NCI-H2171 (cell line): ENCODE results near the gene HGFAC.

Experiments
- DNase-seq: peaks from one replicate; lab custom pipeline; 2025; lab: John Stamatoyannopoulos, UW

HGFAC gene

DNA sequence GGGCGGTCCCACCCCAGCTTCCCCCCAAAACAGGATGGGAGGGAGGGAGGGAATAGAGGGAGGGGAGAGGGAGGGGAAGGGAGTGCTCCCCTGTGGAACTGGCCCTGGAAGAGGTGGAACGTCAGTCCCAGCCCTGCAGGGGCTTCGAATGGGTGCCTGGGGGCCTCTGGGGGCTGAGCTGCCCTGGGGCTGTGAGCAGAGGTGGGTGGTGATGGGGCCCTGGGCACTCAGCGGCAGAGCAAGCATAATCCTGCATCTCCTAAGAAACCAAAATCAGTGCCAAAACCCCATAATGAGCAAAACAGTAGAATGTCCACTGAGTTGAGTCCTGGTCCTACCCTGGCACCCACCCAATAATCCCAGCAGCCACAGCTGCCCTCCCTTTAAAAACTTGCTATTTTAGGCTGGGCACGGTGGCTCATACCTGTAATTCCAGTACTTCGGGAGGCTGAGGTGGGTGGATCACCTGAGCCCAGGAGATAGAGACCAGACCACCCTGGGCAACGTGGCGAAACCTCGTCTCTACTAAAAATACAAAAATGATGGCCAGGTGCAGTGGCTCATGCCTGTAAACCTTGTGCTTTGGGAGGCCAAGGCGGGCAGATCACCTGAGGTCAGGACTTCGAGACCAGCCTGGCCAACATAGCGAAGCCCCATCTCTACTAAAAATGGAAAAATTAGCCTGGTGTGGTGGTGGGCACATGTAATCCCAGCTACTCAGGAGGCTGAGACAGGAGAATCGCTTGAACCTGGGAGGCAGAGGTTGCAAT lies 32.4 kb downstream of the HGFAC start:
- no peak for DNase-seq

DNA sequence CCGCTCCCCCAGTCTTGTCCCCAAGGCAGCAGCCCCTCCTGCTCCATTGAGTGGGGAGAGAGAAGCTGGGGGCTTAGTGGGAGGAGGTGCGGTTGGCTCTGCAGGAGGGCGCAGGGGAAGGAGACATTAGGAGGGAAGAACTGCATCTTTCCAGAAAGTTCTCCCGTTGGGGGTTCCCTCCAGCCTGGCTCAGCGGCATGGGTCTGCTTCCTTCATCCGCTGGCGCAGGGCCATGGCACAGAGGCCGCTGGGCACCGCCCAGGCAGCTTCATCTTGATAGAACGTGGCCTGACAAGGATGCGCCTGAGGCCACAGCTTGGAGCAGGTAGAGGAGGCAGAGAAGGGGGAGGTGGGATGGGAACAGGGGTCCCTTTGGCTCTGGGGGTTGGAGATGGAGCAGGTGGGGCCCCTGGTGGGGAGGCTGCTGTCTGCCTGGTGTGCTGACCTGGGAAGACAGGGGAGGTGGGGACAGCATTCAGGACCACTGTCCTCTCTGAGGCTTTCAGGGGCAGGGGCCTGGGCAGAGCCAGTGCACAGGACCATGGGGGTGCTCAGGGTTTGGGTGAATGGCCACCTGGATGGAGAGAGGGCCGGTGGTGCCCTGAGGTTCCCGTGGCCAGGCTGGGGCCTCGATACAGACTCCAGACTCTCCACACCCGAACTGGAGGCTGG lies 33.4 kb downstream of the HGFAC start:
- DNase-seq: no peak

GRCh38 chr4:3475713-3476260 lies 34.0 kb downstream of the HGFAC start:
- no peak for DNase-seq

GRCh38 chr4:3476341-3476747 lies 34.6 kb downstream of the HGFAC start:
- DNase-seq: no peak

GRCh38 chr4:3476936-3477749 lies 35.4 kb downstream of the HGFAC start:
- no peak for DNase-seq

DNA sequence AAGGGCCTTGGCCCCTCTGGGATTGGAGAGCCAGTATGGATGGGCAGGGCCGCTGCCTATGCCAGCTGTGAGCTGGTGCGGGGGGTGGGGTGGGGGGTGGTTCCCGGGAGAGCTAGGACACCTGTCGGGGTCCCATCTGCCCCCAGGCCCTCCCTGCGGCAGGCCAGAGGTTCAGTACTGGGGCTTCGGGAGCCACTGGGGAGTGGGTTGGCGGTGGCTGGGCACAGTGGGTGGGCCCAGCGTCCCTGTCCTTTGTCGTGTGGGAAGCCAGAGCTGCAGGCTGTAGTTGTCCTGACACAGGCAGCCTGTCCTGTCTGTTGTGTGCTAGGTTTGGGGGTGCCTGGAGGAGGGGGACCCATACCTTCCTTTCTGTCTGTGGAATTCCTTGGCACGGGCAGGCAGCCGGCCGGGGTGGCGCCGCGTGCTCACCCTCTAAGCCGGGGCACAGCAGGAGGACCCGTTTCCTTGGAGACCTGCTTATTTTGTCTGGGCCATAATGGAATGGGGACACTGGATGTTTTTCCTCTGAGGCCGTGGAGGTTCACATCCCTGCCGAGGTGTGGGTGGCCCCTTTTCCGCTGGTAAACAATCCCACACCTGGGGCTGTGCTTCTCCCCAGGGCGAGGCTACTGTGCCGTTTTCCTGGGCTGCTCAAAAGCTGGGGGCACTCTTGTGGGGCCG lies 36.1 kb downstream of the HGFAC start:
- no peak for DNase-seq

DNA sequence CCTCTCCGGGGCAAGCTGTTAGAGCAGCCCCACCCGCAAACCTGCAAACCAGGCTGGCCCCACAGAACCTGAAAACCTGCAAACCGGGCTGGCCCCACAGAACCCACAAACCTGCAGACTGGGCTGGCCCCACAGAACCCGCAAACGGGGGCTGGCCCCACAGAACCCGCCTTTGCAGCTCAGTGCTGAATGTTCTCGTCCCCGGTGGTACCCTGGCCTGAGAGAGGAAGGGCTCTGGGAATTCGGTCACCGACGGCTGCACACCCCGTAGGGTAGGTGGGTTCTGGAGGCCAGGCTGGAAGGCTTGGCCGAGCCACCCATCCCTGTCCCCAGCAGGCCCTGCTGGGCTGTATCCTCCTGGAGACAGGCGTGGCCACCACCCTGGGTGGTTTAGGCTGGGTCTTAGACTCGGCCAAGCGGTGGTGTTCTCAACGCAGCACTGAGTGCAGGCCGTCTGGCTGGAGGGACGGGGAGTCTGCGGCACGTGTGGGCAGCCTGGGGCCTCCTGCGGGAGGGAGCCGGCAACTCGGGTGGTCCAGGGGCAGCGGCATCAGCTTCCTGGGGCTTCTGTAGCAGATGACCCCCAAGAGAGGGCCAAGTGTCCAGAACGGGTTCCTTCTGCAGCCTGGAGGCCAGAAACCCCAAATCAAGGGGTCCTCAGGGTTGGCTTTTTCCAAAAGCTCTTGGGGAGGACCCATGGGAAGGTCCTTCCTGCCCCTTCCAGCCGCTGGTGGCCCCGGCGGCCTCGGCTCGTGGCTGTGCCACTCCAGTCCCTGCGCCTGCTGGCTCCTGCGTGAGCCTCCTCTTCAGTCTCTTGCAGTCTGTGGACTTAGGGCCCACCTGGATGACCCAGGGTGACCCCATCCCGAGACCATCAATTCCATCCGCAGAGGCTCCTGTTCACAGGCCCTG lies 36.9 kb downstream of the HGFAC start:
- DNase-seq: no peak

- DNase-seq: no peak
Measured at GRCh38 chr4:3479358-3480101, 37.8 kb downstream of the HGFAC start.

DNA sequence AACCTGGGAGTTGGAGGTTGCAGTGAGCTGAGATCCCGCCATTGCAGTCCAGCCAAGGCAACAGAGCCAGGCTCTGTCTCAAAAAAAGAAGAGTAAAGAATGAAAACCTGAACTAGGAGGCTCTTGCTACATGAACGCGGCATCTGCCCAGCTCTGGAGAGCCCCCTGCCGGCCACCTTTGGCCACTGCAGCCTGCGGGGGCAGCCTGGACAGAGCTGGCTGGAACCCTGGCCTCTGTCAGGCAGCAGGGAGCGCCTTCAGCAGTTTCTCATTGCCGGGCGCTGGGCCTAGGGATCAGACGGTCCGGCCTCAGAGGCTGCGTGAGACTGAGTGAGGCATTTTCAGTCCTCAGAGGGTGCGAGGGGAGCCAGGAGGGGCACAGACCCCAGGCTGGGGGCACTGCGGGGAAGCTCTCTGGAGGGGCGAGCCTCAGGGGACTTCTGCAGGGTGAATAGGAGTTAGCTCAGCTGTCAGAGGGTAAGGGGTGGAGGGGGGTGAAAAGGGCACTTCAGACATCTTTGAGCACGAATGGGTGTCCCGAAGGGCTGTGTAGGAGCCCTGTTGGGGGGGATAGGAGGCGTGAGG lies 38.9 kb downstream of the HGFAC start:
- no peak for DNase-seq

- DNase-seq: no peak
Measured at GRCh38 chr4:3481113-3481531, 39.4 kb downstream of the HGFAC start.

DNA sequence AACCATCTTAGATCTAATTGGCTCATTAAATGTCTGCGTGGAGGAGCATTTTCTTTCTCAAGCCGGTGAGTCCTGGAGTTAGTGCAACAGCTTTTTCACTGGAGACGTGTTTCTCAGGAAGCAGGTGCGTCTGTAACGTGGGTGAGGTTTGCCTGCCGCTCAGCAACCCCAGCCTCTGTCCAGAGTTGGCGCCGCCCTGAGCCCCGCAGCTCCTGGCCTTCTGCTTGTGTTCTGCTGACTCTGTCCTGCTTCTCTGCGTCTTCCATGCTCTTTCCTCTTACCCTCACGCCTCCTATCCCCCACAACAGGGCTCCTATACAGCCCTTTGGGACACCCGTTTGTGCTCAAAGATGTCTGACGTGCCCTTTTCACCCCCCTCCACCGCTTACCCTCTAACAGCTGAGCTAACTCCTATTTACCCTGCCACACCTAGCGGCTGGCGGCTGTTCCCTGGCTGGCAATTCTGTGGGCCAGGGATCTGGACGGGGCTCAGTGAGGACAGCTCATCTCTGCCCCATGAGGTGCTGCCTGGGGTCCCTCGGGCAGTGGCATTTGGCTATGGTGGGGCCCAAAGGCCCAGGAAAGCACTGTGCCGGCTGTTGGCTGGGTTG lies 40.1 kb downstream of the HGFAC start:
- no peak for DNase-seq

- no peak for DNase-seq
Measured at GRCh38 chr4:3482707-3483106, 40.9 kb downstream of the HGFAC start.

DNA sequence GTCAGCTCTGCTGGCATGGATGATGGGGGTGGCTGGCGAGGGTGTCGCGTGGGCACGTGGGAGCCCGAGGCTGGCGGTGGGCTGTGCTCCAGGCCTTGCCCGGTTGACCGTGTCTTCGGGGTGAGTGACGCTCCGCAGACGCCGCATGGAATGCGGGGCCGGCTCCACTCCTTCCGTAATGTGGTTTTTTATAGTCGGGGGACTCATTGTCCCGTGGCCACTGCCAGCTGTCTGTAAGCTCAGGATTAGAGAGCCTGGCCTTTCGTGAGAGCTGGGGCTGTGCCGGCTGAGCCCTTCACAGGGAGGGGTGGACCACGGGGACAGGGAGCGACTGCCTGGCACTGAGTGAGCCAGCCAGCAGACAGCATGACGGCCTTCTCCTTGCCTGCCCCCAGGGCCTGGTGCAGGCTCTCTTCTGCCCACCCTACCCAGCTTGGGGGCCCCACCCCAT lies 41.7 kb downstream of the HGFAC start:
- DNase-seq: no peak

DNA sequence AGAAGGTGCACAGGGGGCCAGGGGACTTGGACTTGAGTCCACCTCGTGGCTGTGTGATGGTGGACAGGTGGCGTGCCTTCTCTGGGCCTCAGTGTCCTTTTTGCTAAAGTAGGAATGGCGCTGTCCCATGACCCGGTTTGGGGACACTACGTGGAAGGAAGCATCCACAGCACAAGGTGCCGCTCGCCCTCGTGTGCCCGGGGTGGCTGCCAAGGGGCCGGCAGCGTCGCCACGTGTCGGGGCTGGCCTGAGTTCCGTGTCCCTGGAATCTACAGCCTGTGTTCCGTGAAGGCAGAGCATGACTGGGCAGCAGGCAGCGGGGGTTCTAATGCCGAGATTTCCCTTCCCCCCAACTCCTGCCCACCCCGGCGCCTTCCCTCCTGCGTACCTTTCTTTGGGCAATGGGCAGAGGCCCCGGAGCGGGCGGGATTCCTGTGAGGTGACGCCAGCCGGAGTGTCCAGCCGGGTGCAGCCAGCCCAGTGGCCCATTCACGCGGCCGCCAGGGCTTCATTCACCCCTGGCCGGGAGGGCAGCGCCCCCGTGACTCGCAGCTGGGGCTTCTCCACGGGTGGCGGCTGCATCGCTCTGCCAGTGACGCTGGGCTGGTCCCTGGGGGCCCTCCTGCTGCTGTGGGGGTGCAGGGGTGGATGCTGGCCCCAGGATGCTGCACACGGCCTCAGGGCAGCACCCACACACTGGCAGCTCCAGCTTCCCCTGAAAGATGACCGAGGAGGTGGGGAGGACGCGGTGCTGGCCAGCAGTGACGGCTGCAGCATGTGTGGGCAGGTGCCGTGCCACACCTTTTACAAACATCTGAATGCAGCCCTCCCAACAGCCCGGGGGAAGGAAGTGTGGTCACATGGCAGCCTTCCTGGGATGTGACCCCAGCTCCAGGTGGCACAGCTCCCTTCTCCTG lies 42.5 kb downstream of the HGFAC start:
- no peak for DNase-seq

DNA sequence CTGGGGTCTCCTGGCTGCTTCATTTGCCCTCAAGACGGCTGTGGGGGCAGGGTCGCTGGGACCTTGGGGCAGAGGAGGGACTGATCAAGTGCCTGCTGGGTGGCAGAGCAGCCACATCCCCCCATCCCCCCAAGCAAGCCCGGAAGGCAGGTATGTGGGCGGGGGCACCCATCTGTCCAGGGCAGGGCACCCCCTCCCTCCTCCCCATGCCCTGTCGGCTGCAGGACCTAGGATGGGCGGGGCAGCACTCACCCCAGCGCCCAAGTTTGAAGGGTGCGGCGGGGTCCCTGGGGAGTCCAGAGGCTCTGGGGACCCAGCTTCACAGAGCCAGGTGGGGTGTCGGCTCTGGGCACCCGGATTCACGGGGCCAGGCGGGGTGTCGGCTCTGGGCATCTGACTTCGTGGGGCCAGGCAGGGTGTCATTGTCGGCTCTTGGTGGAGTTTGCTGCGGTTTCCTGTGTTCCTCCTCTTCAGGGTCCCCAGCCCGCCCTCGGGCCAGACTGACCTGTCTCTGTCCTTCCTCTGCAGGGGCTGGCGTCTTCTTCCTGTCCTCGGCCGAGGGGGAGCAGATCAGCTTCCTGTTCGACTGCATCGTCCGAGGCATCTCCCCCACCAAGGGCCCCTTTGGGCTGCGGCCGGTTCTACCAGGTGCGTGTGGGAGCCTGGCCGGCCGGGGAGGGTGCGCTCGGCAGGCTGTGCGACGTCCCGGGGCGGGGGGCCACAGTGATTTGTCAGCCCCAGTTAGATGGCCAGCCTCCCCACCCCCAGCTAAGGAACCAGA lies 43.4 kb downstream of the HGFAC start:
- DNase-seq: no peak

DNA sequence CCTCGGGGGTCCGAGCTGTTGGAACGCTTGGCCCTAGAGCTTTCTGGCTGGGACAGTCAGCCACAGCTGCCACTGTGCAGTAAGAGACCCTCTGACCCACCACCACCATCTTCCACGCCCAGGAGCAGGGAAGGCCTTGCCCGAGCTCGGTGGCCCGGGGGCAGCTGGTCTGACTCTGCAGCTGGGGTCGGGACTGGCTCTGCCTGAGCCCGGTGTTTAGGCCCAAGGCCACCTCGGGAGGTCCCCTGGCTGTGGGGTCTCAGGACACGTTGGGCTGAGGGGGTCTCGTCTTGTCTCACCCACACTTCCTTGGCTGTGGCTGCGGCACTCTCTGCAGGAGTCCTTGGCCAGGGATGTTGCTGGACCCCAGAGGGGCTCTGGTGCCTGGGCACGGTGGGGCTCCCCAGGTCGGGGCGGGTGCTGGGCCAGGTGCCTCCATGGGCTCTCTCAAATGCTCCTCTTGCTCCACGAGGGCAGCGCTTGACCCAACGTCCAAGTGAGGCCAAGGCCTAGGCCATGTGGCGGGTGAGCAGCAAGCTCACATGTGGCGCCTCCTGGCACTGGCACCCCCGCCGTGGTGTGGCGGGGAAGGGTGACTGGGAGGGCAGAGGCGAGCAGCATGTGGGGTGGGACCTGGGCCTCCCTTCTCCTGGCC lies 44.2 kb downstream of the HGFAC start:
- no peak for DNase-seq
